Fibroblast of lung (primary cell): Measurements from ENCODE around the gene FAM110A. TPM values are rescaled to one million over a fixed set of nuclear protein-coding genes. Genes with fewer than 3 reads are reported as not detected.

Experiments
- DNase-seq, 2 donors: peaks; one replicate each; pipeline versions ENCODE4 v3.0.0 to v3.0.0-alpha.2; 2010; ENCODE audit warnings: low read depth in 2 of 2
- H2AFZ ChIP-seq: 2 replicates; pipeline ENCODE4 v1.5.1; 2012; ENCODE audit warnings: low read length, control low read depth, inconsistent platforms
- H3K27ac ChIP-seq: 2 replicates; pipeline ENCODE4 v1.5.1; 2011; ENCODE audit warnings: low read length, control low read depth; ENCODE audit not compliant: insufficient read depth
- H3K27me3 ChIP-seq: 2 replicates; pipeline ENCODE4 v1.5.1; 2011; ENCODE audit warnings: mild to moderate bottlenecking, low read length; ENCODE audit not compliant: control insufficient read depth, insufficient read depth
- H3K36me3 ChIP-seq: 2 replicates; pipeline ENCODE4 v1.5.1; 2011; ENCODE audit warnings: low read length; ENCODE audit not compliant: control insufficient read depth, insufficient read depth
- H3K4me1 ChIP-seq: 2 replicates; pipeline ENCODE4 v1.5.1; 2011; ENCODE audit warnings: low read length; ENCODE audit not compliant: control insufficient read depth, insufficient read depth; ENCODE audit errors: extremely low read depth
- H3K4me2 ChIP-seq: 2 replicates; pipeline ENCODE4 v1.5.1; 2011; ENCODE audit warnings: low read length, control low read depth; ENCODE audit not compliant: insufficient read depth; ENCODE audit errors: extremely low read depth
- H3K4me3 ChIP-seq, 4 experiments: fragments of 200-600 bp in 1 of 4; sonication (generic) in 1 of 4; replicated peaks in 1 of 4; 2 replicates each; pipeline ENCODE4 v1.5.1; 2011 to 2016; ENCODE audit warnings: low read length in 4 of 4, low read depth in 3 of 4, mild to moderate bottlenecking in 3 of 4, control low read depth in 2 of 4, inconsistent platforms in 1 of 4, mixed read lengths in 1 of 4; ENCODE audit not compliant: insufficient read depth in 1 of 4; ENCODE audit errors: control extremely low read depth in 1 of 4
- H3K79me2 ChIP-seq: 2 replicates; pipeline ENCODE4 v1.5.1; 2012; ENCODE audit warnings: mild to moderate bottlenecking, low read length, inconsistent platforms; ENCODE audit not compliant: control insufficient read depth, insufficient read depth
- H3K9ac ChIP-seq: 2 replicates; pipeline ENCODE4 v1.5.1; 2011; ENCODE audit warnings: mild to moderate bottlenecking, low read length, control low read depth; ENCODE audit not compliant: insufficient read depth
- H3K9me3 ChIP-seq: 2 replicates; pipeline ENCODE4 v1.5.1; 2012; ENCODE audit warnings: low read depth, low read length; ENCODE audit not compliant: control insufficient read depth, insufficient read depth
- H4K20me1 ChIP-seq: 2 replicates; pipeline ENCODE4 v1.5.1; 2011; ENCODE audit warnings: low read length; ENCODE audit not compliant: control insufficient read depth, insufficient read depth; ENCODE audit errors: extremely low read depth
- EZH2 ChIP-seq: IDR thresholded peaks from 2 replicates; pipeline ENCODE4 v1.5.1; 2012; ENCODE audit warnings: low read length, control low read depth, mild to moderate bottlenecking; ENCODE audit errors: missing control alignments
- polyA plus RNA-seq, 2 donors: library from polyadenylated mRNA; depleted of rRNA in 1 of 2; stranded (reverse) in 1 of 2; unstranded in 1 of 2; fragments of >200 nt; gene quantifications; 2 replicates each; pipeline ENCODE4 v1.2.1, GENCODE V29; 2011 to 2012; ENCODE audit warnings: missing spikeins in 1 of 2
- total RNA-seq: library from RNA; depleted of rRNA; stranded (reverse); fragments of >200 nt; gene quantifications from 2 replicates; pipeline ENCODE4 v1.2.1, GENCODE V29; 2014
- TF ChIP-seq, protein P1 (sequence below), 2 donors: IDR thresholded peaks in 1 of 2; conservative IDR thresholded peaks in 1 of 2; 1 replicate in 1 of 2; 2 replicates in 1 of 2; pipeline ENCODE4 v1.5.1; 2011 to 2012; ENCODE audit warnings: low read length in 2 of 2, control low read depth in 1 of 2, inconsistent platforms in 1 of 2, low read depth in 1 of 2, mild to moderate bottlenecking in 1 of 2

The FAM110A gene
- total and polyA plus RNA-seq, 2 donors (not counting 1 experiment from before 2014, with no cell fraction given) = 1.5 to 1.8 TPM

DNA sequence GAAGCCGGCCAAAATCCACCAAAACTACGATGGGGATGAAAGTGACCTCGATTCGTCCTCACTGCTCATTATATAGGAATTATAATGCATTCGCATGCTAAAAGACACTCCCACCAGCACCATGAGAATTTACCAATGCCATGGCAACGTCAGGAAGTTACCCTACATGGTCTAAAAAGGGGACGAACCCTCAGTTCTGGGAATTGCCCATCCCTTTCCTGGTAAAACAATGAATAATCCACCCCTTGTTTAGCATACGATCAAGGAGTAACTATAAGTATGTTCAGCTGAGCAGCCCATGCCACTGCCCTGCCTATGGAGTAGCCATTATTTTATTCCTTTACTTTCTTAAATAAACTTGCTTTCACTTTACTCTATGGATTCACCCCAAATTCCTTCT lies 20.1 kb upstream of the FAM110A start:
- Histone ChIP-seq H3K4me1 (no peaks in the 10 kb centered on the region), H3K4me3 (no peak overlapping the region), H3K9me3 (no peaks in the 10 kb centered on the region), H3K4me2 (no peak overlapping the region), H3K36me3 (no peaks in the 10 kb centered on the region), H3K9ac (no peak overlapping the region), H3K27ac (no peak overlapping the region), H4K20me1 (no peaks in the 10 kb centered on the region), H3K27me3 (peaks cover 2% of the 10 kb centered on the region), H2AFZ (no peak overlapping the region), H3K79me2 (no peaks in the 10 kb centered on the region)
- TF ChIP-seq EZH2 = no peak
- TF ChIP-seq, protein P1, sequence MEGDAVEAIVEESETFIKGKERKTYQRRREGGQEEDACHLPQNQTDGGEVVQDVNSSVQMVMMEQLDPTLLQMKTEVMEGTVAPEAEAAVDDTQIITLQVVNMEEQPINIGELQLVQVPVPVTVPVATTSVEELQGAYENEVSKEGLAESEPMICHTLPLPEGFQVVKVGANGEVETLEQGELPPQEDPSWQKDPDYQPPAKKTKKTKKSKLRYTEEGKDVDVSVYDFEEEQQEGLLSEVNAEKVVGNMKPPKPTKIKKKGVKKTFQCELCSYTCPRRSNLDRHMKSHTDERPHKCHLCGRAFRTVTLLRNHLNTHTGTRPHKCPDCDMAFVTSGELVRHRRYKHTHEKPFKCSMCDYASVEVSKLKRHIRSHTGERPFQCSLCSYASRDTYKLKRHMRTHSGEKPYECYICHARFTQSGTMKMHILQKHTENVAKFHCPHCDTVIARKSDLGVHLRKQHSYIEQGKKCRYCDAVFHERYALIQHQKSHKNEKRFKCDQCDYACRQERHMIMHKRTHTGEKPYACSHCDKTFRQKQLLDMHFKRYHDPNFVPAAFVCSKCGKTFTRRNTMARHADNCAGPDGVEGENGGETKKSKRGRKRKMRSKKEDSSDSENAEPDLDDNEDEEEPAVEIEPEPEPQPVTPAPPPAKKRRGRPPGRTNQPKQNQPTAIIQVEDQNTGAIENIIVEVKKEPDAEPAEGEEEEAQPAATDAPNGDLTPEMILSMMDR (conservative IDR thresholded peaks at IDR 0.05 in 1 of 2, IDR thresholded peaks at IDR 0.05 in 1 of 2; ENCODE audit: low read depth in 1 of 2, low read length in 2 of 2) = no peak
- no peak for DNase-seq

DNA sequence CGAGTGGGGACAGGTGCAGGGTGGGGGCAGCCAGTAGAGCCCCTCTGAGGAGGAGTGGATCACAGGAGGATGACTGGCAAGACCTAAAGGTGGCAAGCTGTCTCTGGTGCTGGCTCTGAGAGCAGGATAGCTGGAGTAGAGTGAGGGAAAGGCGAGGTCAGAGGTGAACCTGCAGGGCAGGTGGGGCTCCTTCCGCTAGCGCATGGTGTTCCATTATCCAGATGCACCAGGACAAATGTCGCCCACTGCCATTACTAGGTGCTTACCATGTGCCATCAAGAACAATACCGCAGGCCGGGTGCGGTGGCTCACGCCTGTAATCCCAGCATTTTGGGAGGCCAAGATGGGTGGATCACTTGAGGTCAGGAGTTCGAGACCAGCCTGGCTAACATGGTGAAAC lies 18.3 kb upstream of the FAM110A start:
- Histone ChIP-seq H3K27ac (no peak overlapping the region), H3K4me1 (no peaks in the 10 kb centered on the region), H4K20me1 (no peaks in the 10 kb centered on the region), H2AFZ (no peak overlapping the region), H3K9me3 (no peaks in the 10 kb centered on the region), H3K79me2 (no peaks in the 10 kb centered on the region), H3K36me3 (no peaks in the 10 kb centered on the region), H3K9ac (no peak overlapping the region), H3K4me3 (no peak overlapping the region), H3K27me3 (peaks cover 2% of the 10 kb centered on the region), H3K4me2 (no peak overlapping the region)
- DNase-seq = no peak
- no peak for TF ChIP-seq EZH2
- TF ChIP-seq, protein P1 (conservative IDR thresholded peaks at IDR 0.05 in 1 of 2, IDR thresholded peaks at IDR 0.05 in 1 of 2; ENCODE audit: low read depth in 1 of 2, low read length in 2 of 2) = no peak

DNA sequence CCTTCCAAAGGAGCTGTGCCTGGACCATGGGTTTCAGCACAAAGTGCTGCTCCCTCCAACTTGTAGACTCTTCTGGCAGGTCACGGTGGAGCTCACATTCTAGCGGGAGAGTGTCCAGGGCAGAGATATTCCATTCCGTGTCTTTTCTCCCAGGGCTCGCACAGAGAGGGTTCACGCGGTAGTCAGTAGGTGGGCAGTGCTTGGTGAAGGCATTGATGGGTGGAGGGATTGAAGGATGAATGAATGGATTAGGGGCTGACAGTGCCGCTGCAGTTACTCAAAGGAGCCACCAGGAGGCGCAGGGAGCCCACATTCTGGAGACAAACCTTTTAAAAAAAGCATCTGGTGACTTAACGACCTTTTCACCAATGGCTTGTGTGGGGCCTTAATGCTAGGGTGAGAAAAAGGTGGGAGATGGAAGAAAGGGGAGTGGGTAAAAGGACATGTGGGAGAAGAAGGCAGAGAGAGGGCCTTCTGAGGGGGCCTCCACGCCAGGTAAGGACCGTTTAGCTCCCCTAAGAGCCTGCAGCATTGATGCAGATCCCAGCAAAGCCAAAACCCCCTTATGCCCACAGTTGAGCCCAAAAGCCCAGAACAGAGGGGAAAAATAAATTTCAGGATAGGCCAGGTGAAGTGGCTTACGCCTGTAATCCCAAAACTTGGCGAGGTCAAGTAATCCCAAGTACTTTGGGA lies 17.5 kb upstream of the FAM110A start:
- no peak overlapping the region for H3K27ac ChIP-seq
- peaks cover 2% of the 10 kb centered on the region for H3K27me3 ChIP-seq
- H3K4me2 ChIP-seq = no peak overlapping the region
- no peaks in the 10 kb centered on the region for H3K4me1 ChIP-seq
- H3K4me3 ChIP-seq = no peak overlapping the region
- no peaks in the 10 kb centered on the region for H3K36me3 ChIP-seq
- H3K9me3 ChIP-seq = no peaks in the 10 kb centered on the region
- no peaks in the 10 kb centered on the region for H4K20me1 ChIP-seq
- no peaks in the 10 kb centered on the region for H3K79me2 ChIP-seq
- H2AFZ ChIP-seq = no peak overlapping the region
- H3K9ac ChIP-seq = no peak overlapping the region
- peak; percentile 18 to 53 for DNase-seq
- TF ChIP-seq, protein P1 (conservative IDR thresholded peaks at IDR 0.05 in 1 of 2, IDR thresholded peaks at IDR 0.05 in 1 of 2; ENCODE audit: low read depth in 1 of 2, low read length in 2 of 2) = peak; percentile 98 to 99
- TF ChIP-seq EZH2 = no peak
